HG03095 (cell line): ENCODE measurements around the gene CRY1.
"Not testable (repeated sequence)": the region's sequence is repeated elsewhere in the genome, so short reads cannot be mapped to it uniquely, and the experiment has no call there.

Experiments used
- ATAC-seq: cut with Tn5 transposase; IDR thresholded peaks from one replicate; pipeline ENCODE4 v1.9.1; 2021; ENCODE audit warnings: moderate library complexity; ENCODE audit not compliant: unreplicated experiment

Gene CRY1

DNA sequence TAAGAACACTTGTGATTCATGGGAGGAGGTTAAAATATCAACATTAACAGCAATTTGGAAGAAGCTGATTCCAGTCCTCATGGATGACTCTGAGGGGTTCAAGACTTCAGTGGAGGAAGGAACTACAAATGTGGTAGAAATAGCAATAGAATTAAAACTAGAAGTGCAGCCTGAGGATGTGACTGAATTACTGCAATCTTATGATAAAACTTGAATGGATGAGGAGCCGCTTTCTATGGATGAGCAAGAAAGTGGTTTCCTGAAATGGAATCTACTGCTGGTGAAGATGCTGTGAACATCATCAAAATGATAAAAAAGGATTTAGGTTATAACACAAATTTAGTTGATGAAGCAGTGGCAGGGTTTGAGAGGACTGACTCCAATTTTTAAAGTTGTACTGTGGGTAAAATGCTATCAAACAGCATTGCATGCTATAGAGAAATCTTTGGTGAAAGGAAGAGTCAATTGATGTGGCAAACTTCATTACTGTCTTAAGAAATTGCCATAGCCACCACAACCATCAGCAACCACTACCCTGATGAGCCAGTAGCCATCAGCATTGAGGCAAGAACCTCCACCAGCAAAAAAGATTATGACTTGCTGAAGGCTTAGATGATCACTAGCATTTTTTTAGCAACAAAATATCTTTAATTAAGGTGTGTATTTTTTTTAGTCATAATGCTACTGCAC, 80.5 kb downstream of the CRY1 start:
- no peak for ATAC-seq

- ATAC-seq = no peak
Observed at GRCh38 chr12:107011519-107011918, 81.8 kb downstream of the CRY1 start.

DNA sequence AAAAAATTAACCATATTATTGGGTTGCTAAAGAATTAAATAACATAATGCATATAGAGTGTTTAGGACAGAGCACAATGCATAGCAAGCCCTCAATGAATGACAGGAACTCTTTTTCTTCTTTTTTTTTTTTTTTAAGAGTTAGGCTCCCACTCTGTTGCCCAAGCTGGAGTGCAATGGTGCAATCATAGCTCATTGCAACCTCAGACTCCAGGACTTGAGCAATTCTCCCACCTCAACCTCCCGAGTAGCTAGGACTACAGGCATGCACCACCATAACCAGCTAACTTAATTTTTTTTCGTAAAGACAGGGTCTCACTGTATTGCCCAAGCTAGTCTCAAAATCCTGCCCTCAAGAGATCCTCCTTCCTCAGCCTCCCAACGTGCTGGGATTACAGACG, 85.9 kb downstream of the CRY1 start:
- ATAC-seq = no peak

GRCh38 chr12:107002665-107003064, 90.7 kb downstream of the CRY1 start:
- not testable (repeated sequence) for ATAC-seq

- no peak for ATAC-seq
Observed at GRCh38 chr12:106999446-106999845, 93.9 kb downstream of the CRY1 start.

DNA sequence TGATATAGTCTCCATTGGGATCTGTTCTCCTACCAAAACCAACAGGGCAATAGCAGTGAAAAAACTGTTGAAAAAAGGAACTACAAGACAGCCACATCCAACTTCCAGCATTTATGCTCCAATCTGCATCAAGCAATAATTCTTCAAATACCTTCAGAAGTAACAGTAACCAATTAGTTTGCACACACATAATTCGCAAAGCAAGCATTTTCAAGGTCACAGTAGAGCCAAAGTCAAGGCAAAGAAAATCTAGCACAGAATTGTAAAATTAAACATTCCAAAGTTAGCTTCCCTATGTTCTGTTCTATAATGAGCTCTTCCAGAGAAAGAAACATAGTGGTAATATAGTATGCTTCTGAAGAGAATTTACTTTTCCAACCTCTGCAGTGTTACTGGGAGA, 95.4 kb downstream of the CRY1 start:
- no peak for ATAC-seq

GRCh38 chr12:106996102-106996501, 97.2 kb downstream of the CRY1 start:
- not testable (repeated sequence) for ATAC-seq

DNA sequence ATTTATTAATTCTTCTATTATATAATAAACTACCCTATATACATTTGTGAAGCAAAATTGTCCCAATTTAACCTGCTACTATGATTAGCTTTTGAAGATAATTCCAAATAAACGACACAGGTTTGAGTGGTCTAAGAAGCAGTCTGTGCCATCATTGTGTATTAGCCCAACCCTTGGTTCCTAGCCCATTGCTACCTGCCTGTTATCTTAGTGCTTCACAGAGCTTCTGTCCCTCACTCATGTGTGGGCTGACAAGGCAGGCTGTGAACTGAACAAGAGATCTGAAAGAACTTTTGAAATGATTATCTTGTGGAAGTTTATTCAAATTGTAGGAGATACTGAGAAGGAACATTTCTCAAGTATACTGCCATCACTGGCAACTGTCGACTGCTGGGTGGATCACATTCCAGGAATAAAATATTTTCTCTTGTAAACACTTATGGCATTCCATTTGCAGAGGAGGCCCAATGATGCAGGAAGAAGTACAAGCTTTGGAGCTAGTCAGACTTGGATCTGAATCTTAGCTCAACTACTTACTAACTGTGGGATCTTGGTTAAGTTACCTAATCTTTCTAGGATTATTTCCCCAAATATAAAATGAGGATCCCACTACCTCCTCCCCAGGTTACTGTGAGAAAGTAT, 98.6 kb downstream of the CRY1 start:
- ATAC-seq = no peak

GRCh38 chr12:106987846-106988245, 105.5 kb downstream of the CRY1 start:
- ATAC-seq = no peak

DNA sequence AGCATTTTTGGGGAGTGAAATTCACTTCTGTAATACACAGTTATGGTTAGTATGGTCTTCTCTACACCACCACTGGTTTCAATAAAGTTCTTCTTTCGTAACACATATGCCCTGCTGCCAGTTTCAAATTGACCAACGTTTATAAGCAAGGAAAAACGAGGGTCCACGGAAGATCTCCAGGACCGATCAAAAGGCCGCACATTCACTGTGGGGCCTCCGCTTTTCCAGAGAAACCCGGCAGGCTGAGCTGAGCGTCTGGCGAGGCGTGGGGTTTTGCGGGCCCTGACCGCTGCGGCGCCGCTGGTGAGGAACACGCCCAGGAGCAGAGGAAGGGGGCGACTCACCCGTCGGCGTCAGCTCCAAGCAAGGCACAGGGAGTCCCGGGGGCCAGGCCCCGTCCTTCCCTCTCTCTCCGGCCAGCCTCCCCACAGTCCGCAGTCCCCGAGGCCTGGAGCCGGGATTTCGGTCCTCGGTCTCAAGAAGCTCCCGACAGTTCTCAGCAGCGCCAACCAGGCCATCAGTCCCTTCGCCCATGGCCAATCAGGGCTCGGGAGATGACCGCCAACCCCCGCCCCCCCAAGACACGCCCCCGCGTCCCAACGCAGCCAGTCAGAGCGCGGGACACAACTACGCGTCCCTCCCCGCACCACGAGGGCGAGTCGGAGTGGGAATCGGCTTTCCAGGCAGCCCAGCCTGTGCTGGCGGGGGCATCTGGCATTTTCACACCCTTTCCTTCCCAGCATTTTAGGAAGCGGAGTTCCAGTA, 106.5 kb downstream of the CRY1 start, which contains the start of gene MTERF2:
TSS of gene MTERF2 (minus strand) at position 522 of the 765 bp plus-strand sequence. CDS start 8,432 bp downstream, outside the sequence.
- ATAC-seq = peak; percentile 85

GRCh38 chr12:106986135-106986534, 107.2 kb downstream of the CRY1 start:
- no peak for ATAC-seq

GRCh38 chr12:106985479-106985878, 107.9 kb downstream of the CRY1 start:
- no peak for ATAC-seq

DNA sequence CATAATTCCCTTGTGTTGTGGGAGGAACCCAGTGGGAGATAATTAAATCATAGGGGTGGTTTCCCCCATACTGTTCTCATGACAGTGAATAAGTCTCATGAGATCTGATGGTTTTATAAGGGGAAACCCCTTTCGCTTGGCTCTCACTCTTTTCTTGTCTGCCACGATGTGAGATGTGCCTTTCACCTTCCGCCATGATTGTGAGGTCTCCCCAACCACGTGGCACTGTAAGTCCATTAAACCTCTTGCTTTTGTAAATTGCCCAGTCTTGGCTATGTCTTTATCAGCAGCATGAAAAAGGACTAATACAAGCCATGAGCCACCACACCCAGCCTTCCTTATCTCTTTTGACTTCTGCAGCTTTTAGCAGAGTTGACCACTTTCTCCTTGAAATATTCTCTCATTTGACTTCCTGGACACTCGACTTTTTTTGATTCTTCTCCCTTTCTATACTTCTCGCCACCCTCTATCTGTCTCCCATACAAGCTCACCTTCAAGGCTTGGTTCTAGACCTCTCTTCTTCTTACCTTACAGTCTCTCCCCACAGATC, 108.7 kb downstream of the CRY1 start:
- no peak for ATAC-seq

GRCh38 chr12:106982229-106982628, 111.1 kb downstream of the CRY1 start:
- ATAC-seq = no peak

GRCh38 chr12:106981788-106982187, 111.6 kb downstream of the CRY1 start:
- ATAC-seq = no peak

DNA sequence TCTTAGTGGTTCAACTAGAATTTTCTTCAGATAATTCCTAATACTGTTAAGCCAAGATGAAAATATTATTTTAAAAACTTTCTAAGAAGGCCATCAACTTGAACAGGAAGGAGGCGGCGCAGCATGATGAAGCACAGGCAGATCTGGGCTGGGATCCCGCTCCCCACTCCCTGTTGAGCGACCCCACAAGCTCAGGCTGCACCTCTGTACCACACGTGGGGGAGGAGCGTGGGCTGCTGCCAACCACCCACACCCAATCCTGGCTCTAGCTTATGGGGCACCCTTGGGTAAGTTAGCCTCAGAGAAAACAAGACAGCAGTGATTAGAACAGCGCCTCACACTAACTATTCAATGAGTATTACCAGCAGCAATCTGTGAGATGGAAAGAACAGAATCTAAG, 112.4 kb downstream of the CRY1 start:
- no peak for ATAC-seq

DNA sequence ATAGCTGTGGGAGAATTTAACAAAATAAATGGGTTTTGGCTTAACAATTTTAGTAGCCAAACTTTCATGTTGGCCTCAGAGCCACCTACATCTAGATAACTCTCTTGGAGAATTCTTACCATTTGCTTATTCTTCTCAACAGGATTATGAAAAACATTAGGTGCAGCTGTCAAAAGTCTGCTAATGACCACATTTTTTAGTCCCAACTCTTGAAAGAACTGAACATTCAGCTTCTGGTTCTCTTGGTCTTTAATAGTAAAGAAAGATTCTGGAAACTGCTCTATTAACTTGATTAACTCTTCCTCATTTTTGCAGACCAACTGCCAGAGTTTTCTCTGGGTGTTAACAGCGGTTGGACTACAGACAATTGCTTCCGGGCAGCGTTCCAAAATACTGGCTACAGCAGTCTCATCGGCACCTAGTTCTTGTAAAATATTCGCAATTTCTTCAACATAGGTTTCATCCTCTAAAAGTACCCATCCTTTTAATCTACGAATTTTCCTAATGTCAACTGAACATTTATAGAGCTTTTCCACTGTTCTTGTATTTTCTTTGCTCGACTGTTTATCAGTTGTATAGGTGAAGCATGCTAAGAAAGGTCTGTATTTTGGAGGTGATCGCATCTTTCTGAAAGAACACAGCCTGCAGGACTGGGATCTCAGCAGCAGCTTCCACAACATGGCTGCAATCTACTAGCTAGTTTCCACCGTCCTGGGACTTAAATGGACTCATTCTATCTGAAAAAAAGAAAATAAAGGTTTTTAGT, 115.1 kb downstream of the CRY1 start:
- ATAC-seq = no peak

- ATAC-seq = no peak
Observed at GRCh38 chr12:106976668-106977067, 116.7 kb downstream of the CRY1 start.

DNA sequence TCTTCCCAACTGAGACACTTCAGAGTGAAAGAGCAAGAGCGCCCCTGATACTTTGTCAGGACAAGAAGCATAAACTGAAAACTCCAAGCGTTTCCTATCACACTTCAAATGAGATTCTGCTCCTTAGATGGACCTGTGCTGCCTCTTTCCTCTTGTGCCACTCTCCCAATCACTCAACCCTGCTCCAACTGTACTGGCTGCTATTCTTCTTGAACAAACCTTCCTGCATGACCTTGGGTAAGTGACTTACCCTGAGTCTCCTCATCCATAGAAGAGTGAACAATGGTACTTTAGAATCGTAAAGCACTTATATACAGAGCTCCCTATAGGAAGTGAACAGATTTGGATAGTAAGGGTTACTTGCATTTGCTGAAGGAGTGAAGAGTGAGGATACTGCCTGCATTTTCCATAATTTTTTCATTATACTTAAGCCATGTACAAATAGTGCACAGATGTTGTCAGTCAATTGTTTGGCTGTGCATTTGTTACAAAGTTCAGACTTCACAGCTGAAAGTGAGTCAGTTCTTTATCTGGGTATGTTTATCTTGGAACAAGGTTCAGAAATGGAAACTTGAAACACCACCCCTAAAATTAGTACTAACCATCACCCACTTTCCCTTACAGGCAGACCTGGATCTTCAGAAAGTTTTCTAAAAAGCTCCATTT, 117.2 kb downstream of the CRY1 start:
- no peak for ATAC-seq

- ATAC-seq = no peak
Observed at GRCh38 chr12:106975098-106975497, 118.3 kb downstream of the CRY1 start.
